Keratinocyte (primary cell): Measurements from ENCODE around the gene STEAP2.

Experiments used
- EZH2 ChIP-seq: IDR thresholded peaks from one replicate; pipeline ENCODE4 v1.6.1; 2012; ENCODE audit warnings: inconsistent platforms, mild to moderate bottlenecking, low read length, moderate library complexity
- TF ChIP-seq, protein P1 (sequence below), 3 experiments: IDR thresholded peaks in 1 of 3; conservative IDR thresholded peaks in 1 of 3; optimal IDR thresholded peaks in 1 of 3; 2 replicates in 2 of 3; 3 replicates in 1 of 3; pipeline versions ENCODE3 to v1.5.1; 2011; ENCODE audit warnings: low read length in 3 of 3, mild to moderate bottlenecking in 3 of 3, moderate library complexity in 2 of 3, control low read depth in 1 of 3, inconsistent platforms in 1 of 3; ENCODE audit not compliant: insufficient read depth in 2 of 3; ENCODE audit errors: extremely low read depth in 1 of 3

DNA sequence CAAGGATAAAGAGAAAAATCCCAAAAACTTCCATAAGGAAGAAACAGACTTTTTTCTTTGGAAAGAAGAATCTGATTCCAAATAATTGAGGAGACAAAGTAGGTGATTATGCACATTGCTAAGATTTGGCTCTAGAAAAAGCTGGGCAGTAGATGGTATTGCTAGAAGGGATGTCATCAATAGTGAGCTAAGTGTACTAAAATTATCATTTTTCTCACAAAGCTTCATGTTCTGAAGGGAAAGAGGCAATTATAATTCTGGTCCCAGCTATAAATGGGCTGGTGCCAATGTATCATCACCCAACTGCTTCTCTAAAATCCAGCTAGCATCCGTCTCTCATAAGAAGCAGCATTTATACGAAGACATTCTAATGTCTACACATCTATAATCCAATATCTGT is 33.4 kb upstream of the STEAP2 start:
- TF ChIP-seq, protein P1, sequence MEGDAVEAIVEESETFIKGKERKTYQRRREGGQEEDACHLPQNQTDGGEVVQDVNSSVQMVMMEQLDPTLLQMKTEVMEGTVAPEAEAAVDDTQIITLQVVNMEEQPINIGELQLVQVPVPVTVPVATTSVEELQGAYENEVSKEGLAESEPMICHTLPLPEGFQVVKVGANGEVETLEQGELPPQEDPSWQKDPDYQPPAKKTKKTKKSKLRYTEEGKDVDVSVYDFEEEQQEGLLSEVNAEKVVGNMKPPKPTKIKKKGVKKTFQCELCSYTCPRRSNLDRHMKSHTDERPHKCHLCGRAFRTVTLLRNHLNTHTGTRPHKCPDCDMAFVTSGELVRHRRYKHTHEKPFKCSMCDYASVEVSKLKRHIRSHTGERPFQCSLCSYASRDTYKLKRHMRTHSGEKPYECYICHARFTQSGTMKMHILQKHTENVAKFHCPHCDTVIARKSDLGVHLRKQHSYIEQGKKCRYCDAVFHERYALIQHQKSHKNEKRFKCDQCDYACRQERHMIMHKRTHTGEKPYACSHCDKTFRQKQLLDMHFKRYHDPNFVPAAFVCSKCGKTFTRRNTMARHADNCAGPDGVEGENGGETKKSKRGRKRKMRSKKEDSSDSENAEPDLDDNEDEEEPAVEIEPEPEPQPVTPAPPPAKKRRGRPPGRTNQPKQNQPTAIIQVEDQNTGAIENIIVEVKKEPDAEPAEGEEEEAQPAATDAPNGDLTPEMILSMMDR (optimal IDR thresholded peaks at IDR 0.05 in 1 of 3, IDR thresholded peaks at IDR 0.05 in 1 of 3, conservative IDR thresholded peaks at IDR 0.05 in 1 of 3; ENCODE audit: extremely low read depth in 1 of 3, insufficient read depth in 2 of 3, low read length in 3 of 3), result no peak
- TF ChIP-seq EZH2, result no peak
